K562 (cell line): ENCODE data around the gene ATP2A3. TPM values are rescaled to one million over a fixed set of nuclear protein-coding genes. Genes with fewer than 3 reads are reported as not detected.
A peak's percentile ranks its signal among the peaks of the same experiment; 100 is the strongest.

Experiments used
- ATAC-seq: fragments of 200-7000 bp; cut with Tn5 transposase; 3 replicates; pipeline ENCODE4 v1.9.1; 2020; ENCODE audit warnings: moderate library complexity
- BruUV-seq: library from RNA; stranded (reverse); fragments of 400-500 nt; replicated peaks from 2 replicates; lab custom pipeline; 2021; lab: Mats Ljungman, UMichigan
- CTCF ChIA-PET: fragments of 300-600 bp; formaldehyde crosslinking; extraction: SDS; loops from one replicate; lab custom pipeline; 2021; ENCODE audit warnings: low intra/inter-chr PET ratio; lab: Yijun Ruan, JAX
- POLR2A ChIA-PET: fragments of 300-600, 350-650 bp; sonication (Branson Sonifier 250); formaldehyde crosslinking; extraction: SDS; loops from one replicate; lab custom pipeline; 2021; ENCODE audit warnings: antibody characterized with exemption, inconsistent platforms; lab: Yijun Ruan, JAX
- DNase-seq, 4 experiments: peaks; one replicate each; pipeline versions ENCODE4 v3.0.0 to v3.0.0-alpha.2; 2011 to 2018; ENCODE audit warnings: low spot score in 3 of 4, mixed read lengths in 3 of 4; ENCODE audit errors: extremely low read depth in 1 of 4
- FAIRE-seq: peaks from 2 replicates; lab custom pipeline; 2011; peaks lifted over from hg19 to GRCh38; lab: Jason Lieb, UNC
- H2AFZ ChIP-seq: 2 replicates; pipeline ENCODE4 v1.6.0; 2011; ENCODE audit warnings: low read depth, low read length, control low read depth, inconsistent platforms
- H3K27ac ChIP-seq: fragments of 200-600 bp; 3 replicates; pipeline ENCODE4 v1.8.0; 2011; ENCODE audit warnings: low read depth, mild to moderate bottlenecking, control low read depth, inconsistent platforms, low read length, moderate library complexity, mixed read lengths; ENCODE audit errors: extremely low read depth
- H3K27me3 ChIP-seq, 2 experiments: fragments of 300-600 bp in 1 of 2; 2 replicates in 1 of 2; 3 replicates in 1 of 2; pipeline versions ENCODE4 v1.6.0 to v1.8.0; 2011; ENCODE audit warnings: inconsistent platforms in 2 of 2, low read length in 2 of 2, mild to moderate bottlenecking in 1 of 2, mixed read lengths in 1 of 2, moderate library complexity in 1 of 2; ENCODE audit not compliant: control insufficient read depth in 2 of 2, insufficient read depth in 2 of 2
- H3K36me3 ChIP-seq: fragments of 300-600 bp; 3 replicates; pipeline ENCODE4 v1.8.0; 2011; ENCODE audit warnings: mild to moderate bottlenecking, low read length, inconsistent platforms; ENCODE audit not compliant: control insufficient read depth, insufficient read depth
- H3K4me1 ChIP-seq, 2 experiments: fragments of 200-600 bp in 1 of 2; replicated peaks in 1 of 2; 2 replicates in 1 of 2; 3 replicates in 1 of 2; pipeline versions ENCODE4 v1.5.1 to v1.8.0; 2011; ENCODE audit warnings: inconsistent platforms in 2 of 2, low read length in 2 of 2, mild to moderate bottlenecking in 1 of 2, mixed read lengths in 1 of 2, moderate library complexity in 1 of 2; ENCODE audit not compliant: control insufficient read depth in 2 of 2, insufficient read depth in 2 of 2
- H3K4me2 ChIP-seq: 2 replicates; pipeline ENCODE4 v1.6.1; 2011; ENCODE audit warnings: low read length, control low read depth, inconsistent platforms, mixed read lengths; ENCODE audit not compliant: insufficient read depth
- H3K4me3 ChIP-seq: fragments of 200-600 bp; sonication (generic), shearing (Covaris generic); 2 replicates; pipeline ENCODE4 v1.5.1; 2016; ENCODE audit warnings: control low read depth, inconsistent platforms
- H3K79me2 ChIP-seq: fragments of 200-600 bp; 3 replicates; pipeline ENCODE4 v1.8.0; 2011; ENCODE audit warnings: low read length, inconsistent platforms; ENCODE audit not compliant: control insufficient read depth, insufficient read depth
- H3K9ac ChIP-seq, 2 experiments: 2 replicates each; pipeline versions ENCODE4 v1.6.0 to v1.6.1; 2011; ENCODE audit warnings: low read depth in 2 of 2, low read length in 2 of 2, control low read depth in 1 of 2, inconsistent platforms in 1 of 2, mild to moderate bottlenecking in 1 of 2, mixed read lengths in 1 of 2; ENCODE audit not compliant: insufficient read depth in 1 of 2
- H3K9me1 ChIP-seq: one replicate; pipeline ENCODE4 v1.6.0; 2011; ENCODE audit warnings: inconsistent platforms, mild to moderate bottlenecking, low read length, moderate library complexity; ENCODE audit not compliant: control insufficient read depth, insufficient read depth
- H3K9me3 ChIP-seq: replicated peaks from 2 replicates; pipeline ENCODE4 v1.5.1; 2011; ENCODE audit warnings: low read depth, low read length, inconsistent platforms; ENCODE audit not compliant: control insufficient read depth, insufficient read depth
- H4K20me1 ChIP-seq: replicated peaks from 2 replicates; pipeline ENCODE4 v1.6.1; 2011; ENCODE audit warnings: low read length, inconsistent platforms, mixed read lengths; ENCODE audit not compliant: control insufficient read depth, insufficient read depth
- POLR2G ChIP-seq: fragments of 200-400 bp; formaldehyde crosslinking; IDR thresholded peaks from 2 replicates; pipeline ENCODE4 v1.6.1; 2017; ENCODE audit warnings: low read depth, mild to moderate bottlenecking, antibody characterized with exemption, low read length, moderate library complexity
- ZNF354B ChIP-seq: fragments of 250-450 bp; sonication (Bioruptor Pico); IDR thresholded peaks from 2 replicates; pipeline ENCODE4 v1.4.0; 2020
- WGBS: fragments of 100-300 bp; shearing (Covaris generic); methylation state at CpG from one replicate; pipeline ENCODE4 v1.1.6; 2016; ENCODE audit warnings: low coverage, mixed read lengths; ENCODE audit not compliant: insufficient coverage; ENCODE audit errors: missing lambda C conversion rate; 5-methylcytosine and 5-hydroxymethylcytosine counted together
- in situ Hi-C: fragments of 300-500 bp; cut with MboI; formaldehyde crosslinking; loops from 4 replicates; pipeline ENCODE4 v1.15.0; 2018; ENCODE audit warnings: inconsistent platforms, mixed read lengths
- intact Hi-C: fragments of 100-400 bp; cut with micrococcal nuclease; formaldehyde crosslinking; loops from 2 replicates; pipeline ENCODE4 v1.14.2; 2022
- polyA plus RNA-seq, 8 experiments: library from polyadenylated mRNA; depleted of rRNA in 4 of 8; stranded (reverse) in 5 of 8; unstranded in 3 of 8; fragments of >200 nt; fragmentation: Nextera tagmentation in 2 of 8; fragmentation: Illumina TruSeq in 1 of 8; extraction: Ambion mirVana in 2 of 8; extraction: Trizol in 1 of 8; gene quantifications; 2 replicates each; pipeline versions ENCODE4 v1.2.1 to v1.2.3, GENCODE V29; 2011 to 2014; ENCODE audit warnings: inconsistent platforms in 1 of 8, missing spikeins in 1 of 8
- total RNA-seq, 7 experiments: library from RNA; depleted of rRNA in 6 of 7; stranded (reverse); fragments of >200 nt in 6 of 7; fragmentation: Illumina TruSeq in 2 of 7; extraction: Trizol in 2 of 7; gene quantifications; 2 replicates each; pipeline versions ENCODE4 v1.2.1 to v1.2.3, GENCODE V29; 2011 to 2021; ENCODE audit warnings: low replicate concordance in 1 of 7

Gene ATP2A3
- total and polyA plus RNA-seq, 9 of the 15 experiments (the other 6 are each of a cell fraction or from before 2014, with no cell fraction given): 0.65 to 103 (median 31.3) TPM

GRCh38 chr17:3924512-3925350, 39.5 kb downstream of the ATP2A3 start:
- Histone ChIP-seq H3K27ac (no peak overlapping the region), H3K9me3 (no peaks in the 10 kb centered on the region), H3K79me2 (no peaks in the 10 kb centered on the region), H3K9ac (no peak overlapping the region), H4K20me1 (no peaks in the 10 kb centered on the region; the same call in 1 of the 2 replicates), H3K4me2 (no peak overlapping the region), H3K4me3 (no peak overlapping the region), H3K4me1 (peaks cover 0 to 31% of the 10 kb centered on the region in 2 experiments; a peak in 2 of 5 replicates), H3K27me3 (no peaks in the 10 kb centered on the region), H3K9me1 (no peaks in the 10 kb centered on the region), H2AFZ (no peak overlapping the region), H3K36me3 (peaks cover 24% of the 10 kb centered on the region; the same call in 1 of the 3 replicates)
- CTCF ChIA-PET: no interaction called here
- in situ Hi-C loops: no loop called here
- no TSS peak for BruUV-seq
- POLR2A ChIA-PET: interaction anchor here (0.6 to 0.9 kb wide), 2 partner anchors 11 to 77 kb away, joined by 3 to 5 read pairs; no protein-coding TSS in a partner anchor
- WGBS: 88% methylated on average over 24 of the region's 40 CpGs
- FAIRE-seq (no peak), ATAC-seq (no peak), DNase-seq (no peak)
- intact Hi-C loops: no loop called here
- TF ChIP-seq ZNF354B (no peak), POLR2G (peak; percentile 63; the same call in 1 of the 2 replicates)
